ENCODE data around the gene EEPD1. TPM values are rescaled to one million over a fixed set of nuclear protein-coding genes. Genes with fewer than 3 reads are reported as not detected.

The EEPD1 gene
- total RNA-seq, 1 experiment from 2014 or later: 7.8 TPM

GRCh38 chr7:36199329-36199728 lies 46.3 kb downstream of the EEPD1 start (continued):
- no peak for TF ChIP-seq PRDM15 (CRISPR knock-in tag; IDR thresholded peaks at IDR 0.05)
- TF ChIP-seq FOXK1 (CRISPR knock-in tag; IDR thresholded peaks at IDR 0.05): no peak
- TF ChIP-seq MLX (CRISPR knock-in tag; IDR thresholded peaks at IDR 0.05): no peak
- no peak for TF ChIP-seq E2F5 (CRISPR knock-in tag; IDR thresholded peaks at IDR 0.05)
- TF ChIP-seq ZSCAN18 (CRISPR knock-in tag; IDR thresholded peaks at IDR 0.05): no peak
- no peak for TF ChIP-seq EMX1 (CRISPR knock-in tag; IDR thresholded peaks at IDR 0.05)
- TF ChIP-seq FOXP1 (CRISPR knock-in tag; IDR thresholded peaks at IDR 0.05; ENCODE audit: borderline replicate concordance): no peak
- TF ChIP-seq NFYB (CRISPR knock-in tag; conservative IDR thresholded peaks at IDR 0.05; ENCODE audit: low read depth): no peak

GRCh38 chr7:36201122-36201723 lies 48.2 kb downstream of the EEPD1 start:
- CTCF ChIA-PET: interaction anchor here (0.8 to 1.5 kb wide), 2 partner anchors 14 to 118 kb away, joined by 3 to 6 read pairs; no protein-coding TSS in a partner anchor
- DNase-seq (ENCODE audit: low spot score) (no peak), ATAC-seq (no peak)
- H3K27ac Mint-ChIP-seq: no peak overlapping the region
- no peaks in the 10 kb centered on the region for H3K27me3 Mint-ChIP-seq (ENCODE audit: low read depth)
- H3K4me1 Mint-ChIP-seq: peaks cover 35% of the 10 kb centered on the region
- peaks cover 3% of the 10 kb centered on the region; the same call in 1 of the 2 replicates for H3K9me3 Mint-ChIP-seq
- peaks cover 11% of the 10 kb centered on the region for H3K36me3 Mint-ChIP-seq
- no peak overlapping the region for H3K4me3 Mint-ChIP-seq
- POLR2A ChIA-PET: no interaction called here
- no peak for TF ChIP-seq GABPB1 (CRISPR knock-in tag; IDR thresholded peaks at IDR 0.05)
- no peak for TF ChIP-seq IRF1 (CRISPR knock-in tag; IDR thresholded peaks at IDR 0.05)
- TF ChIP-seq ZNF317 (CRISPR knock-in tag; IDR thresholded peaks at IDR 0.05; ENCODE audit: borderline replicate concordance, low read depth): no peak
- TF ChIP-seq E2F5 (CRISPR knock-in tag; IDR thresholded peaks at IDR 0.05): no peak
- TF ChIP-seq NFATC4 (CRISPR knock-in tag; IDR thresholded peaks at IDR 0.05): no peak
- no peak for TF ChIP-seq ZNF416 (CRISPR knock-in tag; IDR thresholded peaks at IDR 0.05)
- no peak for TF ChIP-seq IRF2 (CRISPR knock-in tag; IDR thresholded peaks at IDR 0.05; ENCODE audit: borderline replicate concordance, low read depth)
- TF ChIP-seq TEAD4 (CRISPR knock-in tag; IDR thresholded peaks at IDR 0.05): no peak
